HL-60/S4 treated with phorbol 12-myristate 13-acetate at 8.2 ng/mL for 4 days and 3 days (cell line): ENCODE results near the gene LPP.

ENCODE experiments used
- in situ Hi-C: fragments of 300-500 bp; cut with MboI; formaldehyde crosslinking; loops from 2 replicates; pipeline ENCODE4 v1.15.0; 2022; ENCODE audit warnings: low sequenced_read_pairs

LPP gene

GRCh38 chr3:188759336-188760005 lies 605.5 kb downstream of the LPP start:
- in situ Hi-C loops, result loop anchor here (25.0 kb wide), 1 partner anchor 1022 kb away; the partner anchor contains the start of gene BCL6

- in situ Hi-C loops, result loop anchor here (25.0 kb wide), 1 partner anchor 1023 kb away; the partner anchor contains the start of gene BCL6
Observed at GRCh38 chr3:188760408-188760807, 606.5 kb downstream of the LPP start.

- in situ Hi-C loops, result loop anchor here (25.0 kb wide), 1 partner anchor 1024 kb away; the partner anchor contains the start of gene BCL6
Observed at GRCh38 chr3:188761439-188761838, 607.5 kb downstream of the LPP start.

- in situ Hi-C loops, result loop anchor here (25.0 kb wide), 1 partner anchor 1025 kb away; the partner anchor contains the start of gene BCL6
Observed at GRCh38 chr3:188761964-188762363, 608.0 kb downstream of the LPP start.

- in situ Hi-C loops, result loop anchor here (25.0 kb wide), 1 partner anchor 1027 kb away; the partner anchor contains the start of gene BCL6
Observed at GRCh38 chr3:188764609-188765008, 610.7 kb downstream of the LPP start.

- in situ Hi-C loops, result loop anchor here (25.0 kb wide), 1 partner anchor 1033 kb away; the partner anchor contains the start of gene BCL6
Observed at GRCh38 chr3:188769831-188770230, 615.9 kb downstream of the LPP start.

- in situ Hi-C loops, result loop anchor here (25.0 kb wide), 1 partner anchor 1036 kb away; the partner anchor contains the start of gene BCL6
Observed at GRCh38 chr3:188772886-188773285, 618.9 kb downstream of the LPP start.

- in situ Hi-C loops, result no loop called here
Observed at GRCh38 chr3:188775412-188775811, 621.5 kb downstream of the LPP start.

GRCh38 chr3:188776447-188776846 lies 622.5 kb downstream of the LPP start:
- in situ Hi-C loops, result no loop called here

GRCh38 chr3:188778091-188778852 lies 624.3 kb downstream of the LPP start:
- in situ Hi-C loops, result no loop called here

GRCh38 chr3:188779281-188779980 lies 625.5 kb downstream of the LPP start:
- in situ Hi-C loops, result no loop called here

- in situ Hi-C loops, result no loop called here
Observed at GRCh38 chr3:188780193-188781147, 626.5 kb downstream of the LPP start.

GRCh38 chr3:188782613-188783124 lies 628.7 kb downstream of the LPP start:
- in situ Hi-C loops, result no loop called here

- in situ Hi-C loops, result no loop called here
Observed at GRCh38 chr3:188786424-188786823, 632.5 kb downstream of the LPP start.

- in situ Hi-C loops, result no loop called here
Observed at GRCh38 chr3:188788621-188789081, 634.7 kb downstream of the LPP start.

- in situ Hi-C loops, result no loop called here
Observed at GRCh38 chr3:188789251-188789650, 635.3 kb downstream of the LPP start.

- in situ Hi-C loops, result no loop called here
Observed at GRCh38 chr3:188791311-188791710, 637.4 kb downstream of the LPP start.

- in situ Hi-C loops, result no loop called here
Observed at GRCh38 chr3:188792793-188793192, 638.8 kb downstream of the LPP start.

- in situ Hi-C loops, result no loop called here
Observed at GRCh38 chr3:188796122-188796631, 642.2 kb downstream of the LPP start.
